Skeletal muscle tissue (tissue), 4 donors: ENCODE results near the gene PKN3. TPM values are rescaled to one million over a fixed set of nuclear protein-coding genes. Genes with fewer than 3 reads are reported as not detected.

Experiments
- H3K27ac ChIP-seq: one replicate; pipeline ENCODE4 v1.7.0; 2013; ENCODE audit warnings: mild to moderate bottlenecking, low read depth, low read length, inconsistent platforms
- H3K27me3 ChIP-seq, 3 donors: one replicate each; pipeline ENCODE4 v1.7.0; 2013; ENCODE audit warnings: low read length in 3 of 3; ENCODE audit not compliant: control insufficient read depth in 3 of 3, insufficient read depth in 3 of 3
- H3K36me3 ChIP-seq, 3 donors: one replicate each; pipeline ENCODE4 v1.7.0; 2013; ENCODE audit warnings: low read length in 3 of 3; ENCODE audit not compliant: control insufficient read depth in 3 of 3, insufficient read depth in 3 of 3
- H3K4me1 ChIP-seq, 3 donors: one replicate each; pipeline ENCODE4 v1.7.0; 2013; ENCODE audit warnings: low read length in 3 of 3, mild to moderate bottlenecking in 3 of 3; ENCODE audit not compliant: control insufficient read depth in 3 of 3, insufficient read depth in 3 of 3
- H3K4me3 ChIP-seq, 3 donors: one replicate each; pipeline ENCODE4 v1.7.0; 2013; ENCODE audit warnings: low read length in 3 of 3
- H3K9ac ChIP-seq, 3 donors: one replicate each; pipeline ENCODE4 v1.7.0; 2013; ENCODE audit warnings: low read length in 3 of 3, mild to moderate bottlenecking in 3 of 3, moderate library complexity in 2 of 3, low read depth in 1 of 3
- H3K9me3 ChIP-seq, 3 donors: one replicate each; pipeline ENCODE4 v1.7.0; 2013; ENCODE audit warnings: low read length in 3 of 3; ENCODE audit not compliant: control insufficient read depth in 3 of 3
- total RNA-seq: library from RNA; depleted of rRNA; stranded (reverse); fragments of >200 nt; gene quantifications from one replicate; pipeline ENCODE4 v1.2.3, GENCODE V29; 2014
- donor health status: Osteomylitis.

Gene PKN3
- total RNA-seq, 1 donor from 2014 or later = 2.1 TPM

DNA sequence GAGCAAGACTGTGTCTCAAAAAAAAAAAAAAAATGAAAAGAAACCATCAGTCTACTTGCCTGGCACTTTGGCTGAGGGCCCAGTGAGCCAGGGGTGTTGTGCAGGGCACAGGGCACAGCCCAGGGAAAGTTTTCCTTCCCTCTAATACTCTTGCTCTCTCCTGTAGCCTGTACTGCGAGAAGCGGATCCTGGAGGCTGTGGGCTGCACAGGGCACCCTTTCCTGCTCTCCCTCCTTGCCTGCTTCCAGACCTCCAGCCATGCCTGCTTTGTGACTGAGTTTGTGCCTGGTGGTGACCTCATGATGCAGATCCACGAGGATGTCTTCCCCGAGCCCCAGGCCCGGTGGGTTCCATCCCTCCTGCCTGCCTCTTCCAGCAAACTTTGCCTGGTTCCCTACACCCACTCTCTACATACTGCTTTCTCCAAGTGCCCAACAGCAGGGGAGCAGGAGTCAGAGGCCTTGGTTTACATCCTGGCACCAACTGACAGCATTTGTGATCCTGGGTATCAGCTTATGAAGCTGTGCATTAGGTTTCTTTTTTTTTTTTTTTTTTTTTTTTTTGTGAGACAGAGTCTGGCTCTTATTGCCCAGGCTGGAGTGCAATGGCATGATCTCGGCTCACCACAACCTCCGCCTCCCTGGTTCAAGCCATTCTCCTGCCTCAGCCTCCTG is 14.4 kb downstream of the PKN3 start:
- no peak overlapping the region for H3K9ac ChIP-seq
- no peaks in the 10 kb centered on the region for H3K4me1 ChIP-seq
- peaks cover 0 to 2% (median 2%) of the 10 kb centered on the region in 3 donors for H3K36me3 ChIP-seq
- H3K4me3 ChIP-seq = no peak overlapping the region
- H3K27ac ChIP-seq = no peak overlapping the region
- H3K9me3 ChIP-seq = no peaks in the 10 kb centered on the region
- no peaks in the 10 kb centered on the region for H3K27me3 ChIP-seq

GRCh38 chr9:128718047-128718446 is 15.7 kb downstream of the PKN3 start:
- Histone ChIP-seq H3K4me3 (no peak overlapping the region), H3K4me1 (peaks cover 0 to 3% (median 0%) of the 10 kb centered on the region in 3 donors)

DNA sequence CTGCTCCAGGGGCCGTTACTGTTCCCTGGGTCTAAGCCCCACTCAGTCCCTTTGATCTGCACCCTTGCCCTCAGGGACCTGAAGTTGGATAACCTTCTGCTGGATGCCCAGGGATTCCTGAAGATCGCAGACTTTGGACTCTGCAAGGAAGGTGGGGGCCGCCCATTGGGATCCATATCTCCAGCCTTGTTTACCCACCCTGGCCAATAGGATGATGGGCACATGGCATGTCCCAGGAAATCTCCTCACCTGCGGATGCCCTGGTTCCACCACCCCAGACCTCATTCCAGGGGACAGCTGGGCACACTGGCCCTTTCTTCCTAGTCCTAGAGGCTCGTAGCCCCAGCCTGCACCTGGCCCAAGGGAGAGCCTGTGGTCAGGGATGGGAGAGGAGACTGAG is 16.2 kb downstream of the PKN3 start:
- Histone ChIP-seq H3K4me1 (peaks cover 0 to 5% (median 1%) of the 10 kb centered on the region in 3 donors), H3K27me3 (no peaks in the 10 kb centered on the region), H3K9me3 (no peaks in the 10 kb centered on the region), H3K27ac (no peak overlapping the region), H3K36me3 (peaks cover 0 to 2% (median 2%) of the 10 kb centered on the region in 3 donors), H3K9ac (no peak overlapping the region), H3K4me3 (no peak overlapping the region)

More at GRCh38 chr9:128718047-128718446, 15.7 kb downstream of the PKN3 start:
- Histone ChIP-seq H3K9ac (no peak overlapping the region), H3K9me3 (no peaks in the 10 kb centered on the region), H3K27me3 (no peaks in the 10 kb centered on the region), H3K27ac (no peak overlapping the region), H3K36me3 (peaks cover 0 to 2% (median 2%) of the 10 kb centered on the region in 3 donors)

- Histone ChIP-seq H3K4me3 (no peak overlapping the region), H3K27ac (no peak overlapping the region), H3K9me3 (no peaks in the 10 kb centered on the region), H3K36me3 (peaks cover 0 to 2% (median 2%) of the 10 kb centered on the region in 3 donors), H3K27me3 (no peaks in the 10 kb centered on the region), H3K4me1 (peaks cover 8 to 17% (median 12%) of the 10 kb centered on the region in 3 donors), H3K9ac (no peak overlapping the region)
Measured at GRCh38 chr9:128719919-128720605, 17.8 kb downstream of the PKN3 start.

GRCh38 chr9:128720841-128721486 is 18.7 kb downstream of the PKN3 start:
- Histone ChIP-seq H3K4me1 (peaks cover 9 to 18% (median 13%) of the 10 kb centered on the region in 3 donors), H3K9ac (no peak overlapping the region), H3K27ac (no peak overlapping the region), H3K27me3 (no peaks in the 10 kb centered on the region), H3K36me3 (peaks cover 0 to 2% (median 2%) of the 10 kb centered on the region in 3 donors), H3K9me3 (no peaks in the 10 kb centered on the region), H3K4me3 (no peak overlapping the region)

DNA sequence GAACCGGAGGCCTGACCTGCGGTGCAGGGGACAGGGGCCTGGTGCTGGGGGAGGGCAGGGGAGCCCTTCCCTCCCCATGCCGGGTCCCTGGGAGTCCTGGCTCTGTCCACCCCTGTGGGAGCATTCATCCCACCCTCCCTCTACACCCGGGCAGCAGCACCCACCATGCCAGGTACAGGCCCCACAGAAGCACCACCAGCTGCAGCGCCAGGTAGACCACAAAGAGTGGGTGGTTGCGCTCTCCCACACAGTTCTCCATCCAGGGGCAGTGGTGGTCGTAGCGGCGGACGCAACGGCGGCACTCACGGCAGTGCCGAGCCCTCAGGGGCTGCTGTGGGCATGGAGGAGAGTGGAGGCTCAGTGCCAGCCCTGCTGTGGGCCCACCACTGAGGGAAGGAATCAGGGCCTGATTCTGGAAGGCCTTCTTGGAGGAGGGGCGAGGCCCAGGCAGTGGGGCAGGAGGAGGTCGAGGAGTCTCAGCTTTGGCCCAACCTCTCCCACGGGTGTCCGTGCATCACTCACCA is 19.2 kb downstream of the PKN3 start:
- Histone ChIP-seq H3K36me3 (peaks cover 0 to 2% (median 2%) of the 10 kb centered on the region in 3 donors), H3K27me3 (no peaks in the 10 kb centered on the region), H3K4me1 (peaks cover 9 to 18% (median 13%) of the 10 kb centered on the region in 3 donors), H3K4me3 (no peak overlapping the region), H3K9ac (no peak overlapping the region), H3K27ac (no peak overlapping the region), H3K9me3 (no peaks in the 10 kb centered on the region)

GRCh38 chr9:128722380-128723351 is 20.4 kb downstream of the PKN3 start:
- peaks cover 0 to 2% (median 2%) of the 10 kb centered on the region in 3 donors for H3K36me3 ChIP-seq
- no peak overlapping the region for H3K9ac ChIP-seq
- no peak overlapping the region for H3K27ac ChIP-seq
- peaks cover 9 to 18% (median 13%) of the 10 kb centered on the region in 3 donors for H3K4me1 ChIP-seq
- no peaks in the 10 kb centered on the region for H3K9me3 ChIP-seq
- no peaks in the 10 kb centered on the region for H3K27me3 ChIP-seq
- no peak overlapping the region for H3K4me3 ChIP-seq

- H3K27ac ChIP-seq = no peak overlapping the region
- no peaks in the 10 kb centered on the region for H3K27me3 ChIP-seq
- H3K36me3 ChIP-seq = peaks cover 0 to 2% (median 2%) of the 10 kb centered on the region in 3 donors
- peaks cover 9 to 18% (median 13%) of the 10 kb centered on the region in 3 donors for H3K4me1 ChIP-seq
- H3K4me3 ChIP-seq = peak overlapping the region; percentile 71 to 84 (median 78)
- peak overlapping the region; percentile 65 to 82 (median 69) for H3K9ac ChIP-seq
- H3K9me3 ChIP-seq = no peaks in the 10 kb centered on the region
Measured at GRCh38 chr9:128723352-128723865, 21.1 kb downstream of the PKN3 start.
